GM23338 (cell line): ENCODE results near the gene LACRT. TPM values are rescaled to one million over a fixed set of nuclear protein-coding genes. Genes with fewer than 3 reads are reported as not detected.

Source experiments
- CREB1 ChIP-seq: fragments of 250-450 bp; sonication (Bioruptor Pico); IDR thresholded peaks from 2 replicates; pipeline ENCODE4 v1.5.0; 2020; ENCODE audit warnings: low read depth, mild to moderate bottlenecking, moderate library complexity
- CTCF ChIP-seq, 2 experiments: fragments of 200-600 bp in 1 of 2; sonication (generic) in 1 of 2; conservative IDR thresholded peaks; 2 replicates each; pipeline versions ENCODE4 v1.5.1 to v1.6.1; 2016 to 2017; ENCODE audit warnings: antibody characterized with exemption in 2 of 2, low read depth in 2 of 2, mild to moderate bottlenecking in 2 of 2, moderate library complexity in 1 of 2
- EZH2 ChIP-seq: fragments of 200-600 bp; sonication (generic); IDR thresholded peaks from one replicate; pipeline ENCODE4 v1.8.0; 2017; ENCODE audit warnings: antibody characterized with exemption, mild to moderate bottlenecking, low read depth; ENCODE audit not compliant: unreplicated experiment
- JUNB ChIP-seq: IDR thresholded peaks from one replicate; pipeline ENCODE4 v1.6.1; 2016; ENCODE audit warnings: antibody characterized with exemption; ENCODE audit not compliant: unreplicated experiment
- STAT1 ChIP-seq: IDR thresholded peaks from one replicate; pipeline ENCODE4 v1.6.1; 2016; ENCODE audit warnings: antibody characterized with exemption; ENCODE audit not compliant: unreplicated experiment
- ZNF114 ChIP-seq: fragments of 250-450 bp; sonication (Bioruptor Pico); IDR thresholded peaks from 2 replicates; pipeline ENCODE4 v1.5.0; 2020; ENCODE audit warnings: mild to moderate bottlenecking, moderate library complexity
- ZNF331 ChIP-seq: fragments of 250-450 bp; sonication (Bioruptor Pico); IDR thresholded peaks from 2 replicates; pipeline ENCODE4 v1.5.0; 2020; ENCODE audit warnings: low read depth, mild to moderate bottlenecking, moderate library complexity
- ZNF462 ChIP-seq: fragments of 250-450 bp; sonication (Bioruptor Pico); IDR thresholded peaks from 2 replicates; pipeline ENCODE4 v1.5.0; 2020; ENCODE audit warnings: mild to moderate bottlenecking, moderate library complexity
- polyA plus RNA-seq: library from polyadenylated mRNA; unstranded; fragments of >200 nt; fragmentation: Nextera tagmentation; extraction: Ambion mirVana; gene quantifications from 2 replicates; pipeline ENCODE4 v1.2.1, GENCODE V29; 2016
- total RNA-seq: library from RNA; depleted of rRNA; stranded (reverse); fragments of >200 nt; shearing (Covaris generic); gene quantifications from 2 replicates; pipeline ENCODE4 v1.2.3, GENCODE V29; 2014
- TF ChIP-seq, protein P1 (sequence below): IDR thresholded peaks from 2 replicates; pipeline ENCODE4 v1.6.1; 2016; ENCODE audit warnings: antibody characterized with exemption

The LACRT gene
- total and polyA plus RNA-seq, 2 experiments from 2014 or later: not detected

- no peak for TF ChIP-seq ZNF462 (CRISPR knock-in tag)
- TF ChIP-seq CREB1 (CRISPR knock-in tag): no peak
- TF ChIP-seq JUNB: no peak
- TF ChIP-seq CTCF (conservative IDR thresholded peaks at IDR 0.05; ENCODE audit: low read depth in 2 of 2): no peak
- no peak for TF ChIP-seq EZH2
- no peak for TF ChIP-seq STAT1
- TF ChIP-seq, protein P1, sequence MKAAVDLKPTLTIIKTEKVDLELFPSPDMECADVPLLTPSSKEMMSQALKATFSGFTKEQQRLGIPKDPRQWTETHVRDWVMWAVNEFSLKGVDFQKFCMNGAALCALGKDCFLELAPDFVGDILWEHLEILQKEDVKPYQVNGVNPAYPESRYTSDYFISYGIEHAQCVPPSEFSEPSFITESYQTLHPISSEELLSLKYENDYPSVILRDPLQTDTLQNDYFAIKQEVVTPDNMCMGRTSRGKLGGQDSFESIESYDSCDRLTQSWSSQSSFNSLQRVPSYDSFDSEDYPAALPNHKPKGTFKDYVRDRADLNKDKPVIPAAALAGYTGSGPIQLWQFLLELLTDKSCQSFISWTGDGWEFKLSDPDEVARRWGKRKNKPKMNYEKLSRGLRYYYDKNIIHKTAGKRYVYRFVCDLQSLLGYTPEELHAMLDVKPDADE: no peak
- no peak for TF ChIP-seq ZNF331 (CRISPR knock-in tag)
- no peak for TF ChIP-seq ZNF114 (CRISPR knock-in tag)
These were observed 26.4 kb upstream of the LACRT start (continued) for GRCh38 chr12:54661048-54661447.
